Adrenal gland (tissue), 5 donors: ENCODE results near the gene PRKAR1B.

ENCODE experiments used
- POLR2A ChIP-seq, 2 donors: fragments of 450-650 bp; IDR thresholded peaks; one replicate each; pipeline ENCODE4 v1.6.1; 2017; ENCODE audit warnings: antibody characterized with exemption in 2 of 2, mild to moderate bottlenecking in 2 of 2, moderate library complexity in 1 of 2
- TF ChIP-seq, protein P1 (sequence below), 6 experiments: fragments of 450-650 bp in 4 of 6; fragments of 200-600 bp in 2 of 6; sonication (generic) in 1 of 6; IDR thresholded peaks; 1 replicate in 5 of 6; 2 replicates in 1 of 6; pipeline versions ENCODE4 v1.5.1 to v1.8.0; 2016 to 2021; ENCODE audit warnings: antibody characterized with exemption in 6 of 6, mild to moderate bottlenecking in 2 of 6, moderate library complexity in 1 of 6
- donor health status: DM: no; HTN: no; CAD: no.

DNA sequence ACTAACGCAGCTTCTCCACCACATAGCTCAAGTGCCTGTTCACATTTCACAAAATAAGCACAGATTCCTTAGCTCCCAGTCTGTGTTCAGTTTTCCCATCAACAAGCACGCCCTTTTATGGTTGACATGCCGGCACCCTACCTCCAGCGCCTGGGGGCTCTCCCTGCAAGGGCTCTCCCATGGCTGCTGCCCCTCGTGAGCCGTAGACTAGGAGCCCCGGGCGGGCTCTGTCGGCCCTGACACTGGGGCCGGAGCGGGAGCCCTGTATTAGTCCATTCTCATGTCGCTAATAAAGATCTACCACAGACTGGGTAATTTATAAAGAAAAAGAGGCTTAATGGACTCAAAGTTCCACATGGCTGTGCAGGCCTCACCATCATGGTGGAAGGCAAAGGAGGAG is 34.0 kb upstream of the PRKAR1B start:
- TF ChIP-seq, protein P1, sequence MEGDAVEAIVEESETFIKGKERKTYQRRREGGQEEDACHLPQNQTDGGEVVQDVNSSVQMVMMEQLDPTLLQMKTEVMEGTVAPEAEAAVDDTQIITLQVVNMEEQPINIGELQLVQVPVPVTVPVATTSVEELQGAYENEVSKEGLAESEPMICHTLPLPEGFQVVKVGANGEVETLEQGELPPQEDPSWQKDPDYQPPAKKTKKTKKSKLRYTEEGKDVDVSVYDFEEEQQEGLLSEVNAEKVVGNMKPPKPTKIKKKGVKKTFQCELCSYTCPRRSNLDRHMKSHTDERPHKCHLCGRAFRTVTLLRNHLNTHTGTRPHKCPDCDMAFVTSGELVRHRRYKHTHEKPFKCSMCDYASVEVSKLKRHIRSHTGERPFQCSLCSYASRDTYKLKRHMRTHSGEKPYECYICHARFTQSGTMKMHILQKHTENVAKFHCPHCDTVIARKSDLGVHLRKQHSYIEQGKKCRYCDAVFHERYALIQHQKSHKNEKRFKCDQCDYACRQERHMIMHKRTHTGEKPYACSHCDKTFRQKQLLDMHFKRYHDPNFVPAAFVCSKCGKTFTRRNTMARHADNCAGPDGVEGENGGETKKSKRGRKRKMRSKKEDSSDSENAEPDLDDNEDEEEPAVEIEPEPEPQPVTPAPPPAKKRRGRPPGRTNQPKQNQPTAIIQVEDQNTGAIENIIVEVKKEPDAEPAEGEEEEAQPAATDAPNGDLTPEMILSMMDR (IDR thresholded peaks at IDR 0.05): no peak
- no peak for TF ChIP-seq POLR2A (IDR thresholded peaks at IDR 0.05)
